ENCODE measurements around the gene KIAA1328. TPM values are rescaled to one million over a fixed set of nuclear protein-coding genes. Genes with fewer than 3 reads are reported as not detected.

KIAA1328 gene
- total RNA-seq, 1 experiment from 2014 or later = 4.9 TPM

DNA sequence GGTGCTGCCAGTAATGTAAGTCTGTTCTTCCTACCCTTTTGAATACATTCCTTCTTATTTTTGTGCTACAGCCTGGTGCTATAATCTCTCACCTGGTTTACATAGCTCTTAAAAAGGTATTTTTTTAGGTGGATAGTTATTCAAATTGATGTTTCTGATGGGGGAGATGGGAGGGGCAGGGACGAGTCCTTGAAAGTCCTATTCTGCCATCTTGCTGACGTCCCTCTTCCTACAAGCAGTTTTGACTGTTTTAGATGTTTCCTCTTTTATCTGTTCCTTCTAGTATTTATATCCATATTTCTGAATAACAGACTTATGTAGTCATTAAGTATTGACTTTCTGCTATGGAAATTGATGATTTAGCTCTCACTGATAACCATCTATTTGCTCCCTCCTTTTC is 256.4 kb downstream of the KIAA1328 start:
- intact Hi-C loops (cut with micrococcal nuclease; ENCODE audit: unreplicated experiment) = no loop called here
- peaks cover 6% of the 10 kb centered on the region for H3K4me1 Mint-ChIP-seq (ENCODE audit: low read depth, unreplicated experiment)

DNA sequence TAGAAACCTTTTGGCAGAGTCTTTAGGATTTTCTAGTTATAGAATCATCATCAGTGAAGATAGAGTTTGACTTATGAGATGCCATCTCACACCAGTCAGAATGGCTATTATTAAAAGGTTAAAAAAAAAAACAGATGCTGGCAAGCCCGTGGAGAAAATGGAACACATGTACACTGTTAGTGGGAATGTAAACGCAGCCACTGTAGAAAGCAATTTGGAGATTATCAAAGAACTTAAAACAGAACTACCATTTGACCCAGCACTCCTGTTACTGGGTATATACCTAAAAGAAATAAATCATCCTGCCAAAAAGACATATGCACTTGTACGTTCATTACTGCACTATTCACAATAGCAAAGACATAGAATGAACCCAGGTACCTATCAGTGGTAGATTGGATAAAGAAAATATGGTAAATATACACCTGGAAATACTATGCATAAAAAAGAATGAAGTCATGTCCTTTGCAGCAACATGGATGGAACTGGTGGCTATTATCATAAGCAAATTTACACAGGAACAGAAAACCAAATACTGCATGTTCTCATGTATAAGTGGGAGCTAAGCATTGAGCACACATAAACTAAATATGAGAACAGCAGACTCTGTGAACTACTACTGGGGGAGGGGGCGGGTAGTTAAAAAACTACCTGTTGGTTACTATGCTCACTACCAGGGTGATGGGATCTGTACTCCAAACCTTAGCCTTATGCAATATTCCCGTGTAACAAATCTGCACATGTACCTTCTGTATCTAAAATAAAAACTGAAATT is 279.0 kb downstream of the KIAA1328 start:
- ChIA-PET CTCF (no interaction called here), POLR2A (no interaction called here)
- no peak overlapping the region for H3K4me3 Mint-ChIP-seq (ENCODE audit: unreplicated experiment)
- no peaks in the 10 kb centered on the region for H3K36me3 Mint-ChIP-seq (ENCODE audit: insufficient read depth, unreplicated experiment)
- H3K27me3 Mint-ChIP-seq (ENCODE audit: insufficient read depth, unreplicated experiment) = no peaks in the 10 kb centered on the region
- intact Hi-C loops (cut with micrococcal nuclease; ENCODE audit: unreplicated experiment) = no loop called here
- no peak overlapping the region for H3K27ac Mint-ChIP-seq (ENCODE audit: unreplicated experiment)
- no peaks in the 10 kb centered on the region for H3K36me3 ChIP-seq (ENCODE audit: control insufficient read depth, insufficient read depth, low read length)
- no TSS peak for BruUV-seq (replicated peaks)
- no peaks in the 10 kb centered on the region for H3K9me3 Mint-ChIP-seq (ENCODE audit: unreplicated experiment)
- H3K4me3 ChIP-seq (ENCODE audit: low read depth, low read length) = no peak overlapping the region
- no peak for DNase-seq
- TF ChIP-seq, protein P1, sequence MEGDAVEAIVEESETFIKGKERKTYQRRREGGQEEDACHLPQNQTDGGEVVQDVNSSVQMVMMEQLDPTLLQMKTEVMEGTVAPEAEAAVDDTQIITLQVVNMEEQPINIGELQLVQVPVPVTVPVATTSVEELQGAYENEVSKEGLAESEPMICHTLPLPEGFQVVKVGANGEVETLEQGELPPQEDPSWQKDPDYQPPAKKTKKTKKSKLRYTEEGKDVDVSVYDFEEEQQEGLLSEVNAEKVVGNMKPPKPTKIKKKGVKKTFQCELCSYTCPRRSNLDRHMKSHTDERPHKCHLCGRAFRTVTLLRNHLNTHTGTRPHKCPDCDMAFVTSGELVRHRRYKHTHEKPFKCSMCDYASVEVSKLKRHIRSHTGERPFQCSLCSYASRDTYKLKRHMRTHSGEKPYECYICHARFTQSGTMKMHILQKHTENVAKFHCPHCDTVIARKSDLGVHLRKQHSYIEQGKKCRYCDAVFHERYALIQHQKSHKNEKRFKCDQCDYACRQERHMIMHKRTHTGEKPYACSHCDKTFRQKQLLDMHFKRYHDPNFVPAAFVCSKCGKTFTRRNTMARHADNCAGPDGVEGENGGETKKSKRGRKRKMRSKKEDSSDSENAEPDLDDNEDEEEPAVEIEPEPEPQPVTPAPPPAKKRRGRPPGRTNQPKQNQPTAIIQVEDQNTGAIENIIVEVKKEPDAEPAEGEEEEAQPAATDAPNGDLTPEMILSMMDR (IDR thresholded peaks at IDR 0.05; ENCODE audit: insufficient read depth in 1 of 2, low read depth in 1 of 2, low read length in 1 of 2, severe bottlenecking in 1 of 2, unreplicated experiment in 1 of 2) = no peak
- H3K27me3 ChIP-seq (replicated peaks; ENCODE audit: control insufficient read depth, insufficient read depth, low read length) = no peaks in the 10 kb centered on the region
- no peaks in the 10 kb centered on the region for H3K4me1 ChIP-seq
- no peaks in the 10 kb centered on the region for H3K4me1 Mint-ChIP-seq (ENCODE audit: low read depth, unreplicated experiment)
- H3K9me3 ChIP-seq = no peaks in the 10 kb centered on the region

More for the DNA sequence above, 256.4 kb downstream of the KIAA1328 start:
- H3K36me3 Mint-ChIP-seq (ENCODE audit: insufficient read depth, unreplicated experiment) = no peaks in the 10 kb centered on the region
- H3K27me3 ChIP-seq (replicated peaks; ENCODE audit: control insufficient read depth, insufficient read depth, low read length) = no peaks in the 10 kb centered on the region
- H3K4me1 ChIP-seq = no peaks in the 10 kb centered on the region
- TF ChIP-seq, protein P1 (IDR thresholded peaks at IDR 0.05; ENCODE audit: insufficient read depth in 1 of 2, low read depth in 1 of 2, low read length in 1 of 2, severe bottlenecking in 1 of 2, unreplicated experiment in 1 of 2) = no peak
- H3K27me3 Mint-ChIP-seq (ENCODE audit: insufficient read depth, unreplicated experiment) = no peaks in the 10 kb centered on the region
- DNase-seq = no peak
- H3K4me3 Mint-ChIP-seq (ENCODE audit: unreplicated experiment) = no peak overlapping the region
- H3K9me3 Mint-ChIP-seq (ENCODE audit: unreplicated experiment) = no peaks in the 10 kb centered on the region
- BruUV-seq (replicated peaks) = no TSS peak
- no peaks in the 10 kb centered on the region for H3K36me3 ChIP-seq (ENCODE audit: control insufficient read depth, insufficient read depth, low read length)
- POLR2A ChIA-PET = no interaction called here
- no peak overlapping the region for H3K4me3 ChIP-seq (ENCODE audit: low read depth, low read length)
- no peaks in the 10 kb centered on the region for H3K9me3 ChIP-seq
- H3K27ac Mint-ChIP-seq (ENCODE audit: unreplicated experiment) = no peak overlapping the region
- CTCF ChIA-PET = no interaction called here

DNA sequence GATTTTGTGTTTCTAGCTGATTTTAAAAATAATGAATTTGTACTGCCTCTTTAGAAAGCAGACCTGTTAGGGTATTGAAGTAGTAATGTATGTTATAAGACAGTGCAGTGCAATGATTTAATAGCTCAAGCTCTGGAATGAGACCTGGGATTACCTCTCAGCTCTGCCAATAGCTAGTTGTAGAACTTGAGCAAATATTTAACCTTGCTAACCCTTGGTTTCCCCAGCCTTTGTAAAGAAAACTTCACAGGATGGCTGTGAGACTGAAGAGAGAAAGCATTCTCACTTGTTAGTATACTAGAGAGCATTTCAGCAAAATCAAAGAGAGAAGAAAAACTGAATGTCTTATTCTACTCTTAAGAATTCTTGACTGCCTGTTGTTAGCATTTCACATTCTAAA is 293.9 kb downstream of the KIAA1328 start:
- H3K4me3 ChIP-seq (ENCODE audit: low read depth, low read length) = no peak overlapping the region
- no peaks in the 10 kb centered on the region for H3K9me3 ChIP-seq
- Mint-ChIP-seq H3K27ac (ENCODE audit: unreplicated experiment) (no peak overlapping the region), H3K9me3 (ENCODE audit: unreplicated experiment) (no peaks in the 10 kb centered on the region), H3K36me3 (ENCODE audit: insufficient read depth, unreplicated experiment) (no peaks in the 10 kb centered on the region), H3K4me3 (ENCODE audit: unreplicated experiment) (no peak overlapping the region), H3K4me1 (ENCODE audit: low read depth, unreplicated experiment) (peaks cover 8% of the 10 kb centered on the region), H3K27me3 (ENCODE audit: insufficient read depth, unreplicated experiment) (no peaks in the 10 kb centered on the region)
- BruUV-seq (replicated peaks) = no TSS peak
- TF ChIP-seq, protein P1 (IDR thresholded peaks at IDR 0.05; ENCODE audit: insufficient read depth in 1 of 2, low read depth in 1 of 2, low read length in 1 of 2, severe bottlenecking in 1 of 2, unreplicated experiment in 1 of 2) = no peak
- POLR2A ChIA-PET = no interaction called here
- no peaks in the 10 kb centered on the region for H3K27me3 ChIP-seq (replicated peaks; ENCODE audit: control insufficient read depth, insufficient read depth, low read length)
- no peaks in the 10 kb centered on the region for H3K36me3 ChIP-seq (ENCODE audit: control insufficient read depth, insufficient read depth, low read length)
- peaks cover 5% of the 10 kb centered on the region; the same call in 1 of the 2 replicates for H3K4me1 ChIP-seq
- CTCF ChIA-PET = no interaction called here
- intact Hi-C loops (cut with micrococcal nuclease; ENCODE audit: unreplicated experiment) = no loop called here
- peak in 1 of 2 experiments; percentile 0 for DNase-seq

All from Caco-2 (cell line).